Astrocyte (in vitro differentiated cells and primary cell): ENCODE data around the gene COBL.

Experiments
- EZH2 ChIP-seq: IDR thresholded peaks from 2 replicates; pipeline ENCODE4 v1.6.1; 2012; ENCODE audit warnings: mild to moderate bottlenecking, low read length, inconsistent platforms; ENCODE audit not compliant: insufficient read depth
- TF ChIP-seq, protein P1 (sequence below): IDR thresholded peaks from 2 replicates; pipeline ENCODE4 v1.5.1; 2011; ENCODE audit warnings: low read depth, mild to moderate bottlenecking, inconsistent platforms, low read length, moderate library complexity; ENCODE audit not compliant: insufficient read depth

DNA sequence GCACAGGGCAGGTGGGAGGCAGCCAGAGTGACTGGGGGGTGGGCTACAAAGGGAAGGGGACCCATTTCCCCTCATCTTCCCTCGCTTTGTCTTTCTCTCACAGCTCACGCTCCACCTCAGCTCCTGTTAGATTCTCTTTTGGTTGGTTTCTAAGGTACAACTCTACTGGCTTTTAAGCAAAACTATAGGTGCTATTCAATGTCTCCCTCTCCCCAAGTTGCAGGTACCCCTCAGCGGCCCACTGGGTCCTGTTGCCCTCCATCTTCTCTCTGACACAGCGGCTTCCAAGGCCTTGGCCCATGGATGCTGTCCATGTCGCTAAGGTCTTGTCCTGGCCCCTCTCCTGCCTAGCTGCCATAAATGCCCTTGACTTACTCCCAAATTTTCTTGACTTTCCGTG is 168.4 kb downstream of the COBL start:
- TF ChIP-seq, protein P1, sequence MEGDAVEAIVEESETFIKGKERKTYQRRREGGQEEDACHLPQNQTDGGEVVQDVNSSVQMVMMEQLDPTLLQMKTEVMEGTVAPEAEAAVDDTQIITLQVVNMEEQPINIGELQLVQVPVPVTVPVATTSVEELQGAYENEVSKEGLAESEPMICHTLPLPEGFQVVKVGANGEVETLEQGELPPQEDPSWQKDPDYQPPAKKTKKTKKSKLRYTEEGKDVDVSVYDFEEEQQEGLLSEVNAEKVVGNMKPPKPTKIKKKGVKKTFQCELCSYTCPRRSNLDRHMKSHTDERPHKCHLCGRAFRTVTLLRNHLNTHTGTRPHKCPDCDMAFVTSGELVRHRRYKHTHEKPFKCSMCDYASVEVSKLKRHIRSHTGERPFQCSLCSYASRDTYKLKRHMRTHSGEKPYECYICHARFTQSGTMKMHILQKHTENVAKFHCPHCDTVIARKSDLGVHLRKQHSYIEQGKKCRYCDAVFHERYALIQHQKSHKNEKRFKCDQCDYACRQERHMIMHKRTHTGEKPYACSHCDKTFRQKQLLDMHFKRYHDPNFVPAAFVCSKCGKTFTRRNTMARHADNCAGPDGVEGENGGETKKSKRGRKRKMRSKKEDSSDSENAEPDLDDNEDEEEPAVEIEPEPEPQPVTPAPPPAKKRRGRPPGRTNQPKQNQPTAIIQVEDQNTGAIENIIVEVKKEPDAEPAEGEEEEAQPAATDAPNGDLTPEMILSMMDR: no peak
- no peak for TF ChIP-seq EZH2
